HG03469 (cell line): Measurements from ENCODE around the gene NEMP1.

Source experiments
- ATAC-seq: cut with Tn5 transposase; IDR thresholded peaks from one replicate; pipeline ENCODE4 v1.9.1; 2021; ENCODE audit warnings: mild to moderate bottlenecking, moderate library complexity, moderate number of reproducible peaks; ENCODE audit not compliant: unreplicated experiment

NEMP1 gene

DNA sequence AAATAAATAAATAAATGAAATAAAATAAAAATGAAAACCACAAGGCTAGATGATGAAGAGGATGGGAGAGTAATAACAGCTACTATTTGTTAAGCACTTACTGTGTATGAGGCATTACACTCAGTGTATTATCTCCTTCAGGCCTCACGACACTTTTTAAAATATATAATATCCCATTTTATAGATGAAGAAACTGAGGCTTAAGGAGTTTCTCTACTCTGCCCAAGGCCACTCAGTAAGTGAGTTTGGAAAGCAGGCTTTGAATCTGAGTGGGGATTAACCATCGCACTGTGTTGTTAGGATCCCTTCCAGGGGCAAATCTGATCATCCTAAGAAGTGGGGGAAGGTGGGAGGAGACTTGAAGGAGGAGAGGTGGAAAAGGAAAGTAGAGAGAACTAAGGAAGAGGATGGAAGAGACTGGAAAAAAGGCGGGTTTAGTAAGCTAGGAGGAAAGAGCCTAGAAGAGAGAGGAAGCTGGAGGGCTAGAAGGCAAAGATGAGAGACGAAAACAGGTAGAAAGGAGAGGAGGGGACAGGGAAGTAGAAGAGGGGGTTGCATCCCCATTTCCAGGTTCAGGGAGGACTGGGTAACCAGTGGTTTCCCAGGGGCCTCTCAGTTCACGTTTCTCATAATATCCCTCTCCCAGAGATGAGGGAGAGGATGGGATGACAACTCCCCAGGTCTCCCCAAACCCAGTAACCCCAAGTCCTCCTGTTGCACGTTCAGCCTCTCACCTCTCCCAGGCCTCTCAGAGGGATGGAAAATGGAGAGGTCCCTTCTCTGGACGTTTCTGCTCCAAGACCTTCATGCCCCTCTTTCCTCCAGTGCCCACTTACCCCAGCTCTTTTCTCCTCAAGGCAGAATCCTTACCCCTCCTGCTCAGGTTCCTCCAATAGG is 30.9 kb upstream of the NEMP1 start:
- no peak for ATAC-seq

DNA sequence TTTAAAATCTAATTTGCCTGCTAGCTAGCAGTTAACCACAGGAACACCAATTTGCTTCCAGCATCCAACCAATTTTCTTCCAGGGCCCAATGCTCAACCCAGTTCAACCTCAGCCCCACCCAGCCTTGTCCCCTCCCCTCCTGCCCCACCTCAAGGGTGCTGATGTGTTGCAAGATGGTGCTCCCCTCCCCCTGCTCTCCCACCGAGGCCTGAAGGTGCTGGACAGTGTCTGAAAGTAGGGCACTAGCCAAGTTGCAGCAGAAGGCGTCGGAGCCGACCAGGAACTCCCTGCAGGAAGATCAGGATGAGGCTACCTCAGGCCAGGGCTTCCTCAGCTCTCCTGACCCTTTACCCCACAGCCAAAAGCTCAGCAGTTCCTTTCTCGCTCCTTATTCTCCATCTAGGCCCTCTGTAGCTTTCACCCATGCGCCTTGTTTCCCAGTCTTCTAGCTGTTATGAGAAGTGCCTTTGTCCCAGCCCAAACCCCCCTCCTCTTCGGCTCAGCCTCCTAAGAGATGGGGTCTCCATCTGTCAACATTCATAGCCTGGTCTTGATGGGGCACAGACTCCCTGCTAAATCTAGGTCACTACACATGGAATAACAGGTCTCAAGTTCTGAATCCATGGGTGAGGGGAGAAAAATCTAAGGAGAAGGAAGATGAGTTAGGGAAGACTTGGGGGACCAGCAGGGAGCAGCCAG is 29.0 kb upstream of the NEMP1 start:
- no peak for ATAC-seq

DNA sequence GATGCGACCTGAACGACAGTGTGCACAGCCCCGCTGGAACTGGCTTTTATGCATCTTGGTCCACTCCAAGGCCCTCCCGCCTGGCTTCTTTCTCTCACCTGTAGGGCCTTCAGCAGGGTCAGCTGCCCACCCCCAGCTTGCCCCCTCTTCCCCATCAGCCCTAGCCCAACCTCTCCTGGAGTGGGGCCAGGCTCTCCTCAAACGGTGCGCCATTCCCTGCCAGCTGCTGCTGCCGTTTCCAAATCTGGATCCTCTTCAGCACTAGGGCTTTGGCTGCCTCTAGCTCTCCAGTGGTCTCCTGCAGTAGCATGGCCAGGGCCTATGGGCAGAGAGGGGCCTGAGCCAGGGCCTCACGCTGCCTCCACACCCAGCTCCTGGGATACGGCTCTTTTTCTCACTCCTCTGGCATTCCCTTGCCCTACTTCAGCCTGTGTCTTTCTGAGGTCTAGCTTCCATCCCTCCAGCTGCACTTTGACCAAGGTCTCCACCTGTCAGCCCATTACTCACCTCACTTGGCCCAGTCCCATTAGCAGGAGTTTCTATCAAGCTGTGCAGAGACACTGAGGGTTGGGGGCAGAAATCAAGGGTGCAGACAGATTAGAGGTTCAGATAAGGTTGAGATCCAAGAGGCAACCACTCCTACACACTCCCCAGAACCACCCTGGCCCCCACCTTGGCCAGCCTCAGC is 27.6 kb upstream of the NEMP1 start:
- ATAC-seq: no peak

DNA sequence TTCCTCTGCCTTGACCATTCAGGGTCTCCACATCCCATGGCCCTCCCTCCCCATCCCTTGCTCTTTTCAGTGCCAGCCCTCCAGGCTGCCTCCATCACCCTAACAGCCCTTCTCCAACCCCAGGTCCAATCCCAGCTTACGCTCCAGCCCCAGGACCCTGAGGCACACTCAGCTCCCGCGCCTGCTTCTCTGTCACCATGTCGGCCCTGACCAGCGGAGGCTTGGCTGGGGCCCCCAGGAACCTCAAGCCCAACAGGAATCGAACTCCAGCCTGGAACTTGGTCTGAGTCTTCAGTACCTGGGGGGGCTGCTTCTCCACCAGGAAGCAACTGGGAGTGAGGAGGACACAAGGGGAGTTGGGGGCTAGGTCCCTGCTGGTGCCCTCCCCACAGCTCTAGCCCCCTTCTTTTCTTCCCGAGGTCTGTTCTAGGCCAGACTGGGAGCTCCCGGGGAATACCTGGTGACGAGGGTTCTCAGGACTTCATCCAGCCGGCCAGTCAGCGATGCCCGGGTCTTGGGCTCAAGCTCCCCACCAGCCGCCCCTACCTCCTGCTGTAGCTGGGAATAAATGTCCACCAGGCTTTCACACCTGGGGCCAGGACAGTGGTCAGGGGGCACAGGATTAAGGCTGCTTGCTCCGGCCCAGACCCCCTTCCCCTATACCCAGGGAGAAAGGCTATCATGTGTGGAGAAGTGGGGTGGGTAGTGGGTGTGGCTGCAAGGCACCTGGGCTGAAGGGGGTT is 26.6 kb upstream of the NEMP1 start:
- ATAC-seq: no peak

DNA sequence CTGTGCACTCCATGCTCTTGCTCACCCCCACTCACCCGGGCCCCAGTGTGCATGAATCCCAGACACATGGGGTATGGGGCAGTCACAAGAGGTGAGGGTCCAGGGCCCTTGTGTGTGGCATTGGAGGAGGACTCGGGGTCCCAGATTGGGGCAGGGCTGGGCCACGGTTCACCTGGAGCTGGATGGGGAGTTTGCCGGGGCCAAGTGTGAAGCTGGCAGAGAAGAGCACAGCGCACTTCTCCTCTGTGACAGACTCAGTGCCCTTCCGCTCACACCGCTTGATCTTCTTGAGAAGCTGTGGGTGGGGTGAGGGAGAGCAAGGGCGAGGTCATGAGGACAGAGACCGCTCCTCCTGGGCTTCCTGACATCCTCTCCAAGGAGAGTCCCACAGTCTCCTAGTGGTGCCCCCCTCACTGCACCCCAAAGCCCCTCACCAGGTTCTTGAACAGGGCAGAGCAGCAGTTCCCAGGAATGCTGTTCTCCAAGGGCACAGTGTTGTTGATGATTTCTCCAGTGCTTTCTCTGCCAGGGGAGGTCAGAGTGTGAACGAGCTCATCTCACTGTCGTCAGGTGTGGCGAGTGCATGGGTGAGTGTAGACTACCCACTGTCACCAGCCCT is 25.8 kb upstream of the NEMP1 start:
- no peak for ATAC-seq

DNA sequence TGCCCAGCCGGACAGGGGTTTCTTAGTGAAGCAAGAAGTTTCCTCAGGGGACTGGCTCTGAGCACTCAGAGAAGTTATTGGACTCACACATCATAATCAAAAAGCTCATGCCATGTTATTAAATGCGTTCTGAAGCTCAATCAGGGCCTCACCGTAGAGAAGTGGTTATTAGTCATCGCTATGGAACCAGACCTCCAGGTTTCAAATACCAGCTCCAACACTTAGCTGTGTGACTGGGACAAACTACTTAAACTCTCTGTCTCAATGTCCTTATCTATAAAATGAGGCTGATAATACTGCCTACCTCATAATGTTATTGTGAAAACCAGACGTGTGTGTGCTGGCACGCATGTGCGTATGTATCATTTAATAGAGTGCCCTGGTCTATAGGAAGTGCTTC is 25.3 kb upstream of the NEMP1 start:
- ATAC-seq: no peak

DNA sequence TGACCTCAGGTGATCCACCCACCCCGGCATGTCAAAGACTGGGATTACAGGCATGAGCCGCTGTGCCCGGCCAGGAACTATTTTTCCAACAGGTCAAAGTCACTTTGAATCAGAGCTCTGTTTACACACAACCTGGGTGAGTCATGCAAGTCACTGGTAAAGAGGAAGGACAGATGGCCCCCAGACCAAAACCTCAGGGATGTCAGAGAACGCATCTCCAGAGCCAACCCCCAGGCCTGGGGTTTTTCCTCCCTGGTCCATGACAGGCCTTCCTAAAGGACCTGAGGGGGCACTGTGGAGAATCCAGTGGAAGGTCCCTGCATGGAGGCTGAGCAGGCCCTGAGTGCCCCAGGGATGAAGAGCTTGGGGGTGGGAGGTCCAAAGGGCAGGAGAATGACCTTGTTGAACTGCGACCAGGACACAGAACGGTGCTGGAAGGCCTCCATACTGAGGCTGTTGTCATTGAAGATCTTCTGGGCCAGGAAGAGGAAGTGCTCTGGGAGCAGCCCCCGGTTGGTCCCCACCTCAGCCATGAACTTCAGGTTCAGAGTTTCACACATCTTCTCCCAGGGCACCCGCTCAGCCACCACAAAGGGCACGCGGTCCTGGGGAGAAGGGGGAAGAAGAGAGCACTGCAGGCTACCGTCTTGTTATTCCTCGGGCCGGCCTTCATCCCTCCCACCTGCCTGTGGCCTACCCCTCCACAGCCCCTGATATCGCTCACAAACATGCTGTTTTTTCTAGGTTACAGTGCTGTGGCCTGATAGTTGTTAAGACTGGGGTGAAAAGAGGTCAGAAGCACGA is 23.5 kb upstream of the NEMP1 start:
- no peak for ATAC-seq

DNA sequence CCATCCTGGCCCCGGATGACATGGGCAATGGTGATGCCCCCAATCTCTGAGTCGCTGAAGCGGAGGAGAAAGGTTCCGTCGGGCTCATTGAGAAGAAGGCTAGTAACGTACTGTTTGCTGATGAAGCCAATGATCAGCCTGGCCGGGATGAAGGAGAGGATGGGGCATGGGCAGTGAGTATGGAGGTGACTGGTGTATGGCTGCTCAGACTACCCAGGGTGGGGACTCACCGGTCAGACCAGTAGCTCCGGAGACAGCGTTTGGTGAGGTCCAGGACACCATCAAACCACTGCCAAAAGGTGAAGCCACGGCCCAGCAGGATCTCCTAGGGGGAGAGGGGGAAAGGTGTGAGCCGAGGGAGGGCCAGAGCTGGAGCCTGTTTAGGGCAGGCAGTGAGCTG is 21.2 kb upstream of the NEMP1 start:
- no peak for ATAC-seq

DNA sequence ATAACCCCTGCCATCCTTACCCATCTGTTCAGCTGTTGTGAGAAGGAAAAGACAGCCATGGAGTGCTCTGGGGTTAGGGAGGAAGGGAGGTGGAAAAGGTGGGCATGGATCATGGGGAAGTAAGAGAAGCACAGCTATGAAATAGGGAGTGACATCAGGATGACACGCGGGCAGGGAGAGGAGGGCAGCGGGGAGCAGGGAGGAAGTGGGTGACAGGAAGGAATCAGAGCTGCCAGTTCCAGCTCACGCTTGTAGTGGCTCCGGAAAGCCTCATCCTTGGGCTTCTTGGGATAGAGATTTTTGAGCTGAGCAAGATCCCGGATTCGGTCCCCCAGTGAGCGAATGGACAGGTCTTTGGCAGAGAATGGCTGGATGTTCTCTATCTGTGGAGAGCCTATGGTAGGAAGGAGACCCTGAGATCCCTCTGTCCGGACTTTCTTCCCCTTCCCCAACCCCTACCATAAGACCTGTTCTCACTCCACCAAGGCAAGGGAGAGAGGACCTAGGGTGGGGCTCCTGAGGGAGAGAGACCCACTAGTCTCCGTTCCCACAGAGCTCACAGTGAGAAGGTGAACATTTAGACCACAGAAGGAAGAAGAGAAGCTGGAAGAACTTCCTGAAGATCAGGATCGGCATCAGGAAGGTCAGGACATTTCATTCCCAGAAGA is 20.6 kb upstream of the NEMP1 start:
- no peak for ATAC-seq

DNA sequence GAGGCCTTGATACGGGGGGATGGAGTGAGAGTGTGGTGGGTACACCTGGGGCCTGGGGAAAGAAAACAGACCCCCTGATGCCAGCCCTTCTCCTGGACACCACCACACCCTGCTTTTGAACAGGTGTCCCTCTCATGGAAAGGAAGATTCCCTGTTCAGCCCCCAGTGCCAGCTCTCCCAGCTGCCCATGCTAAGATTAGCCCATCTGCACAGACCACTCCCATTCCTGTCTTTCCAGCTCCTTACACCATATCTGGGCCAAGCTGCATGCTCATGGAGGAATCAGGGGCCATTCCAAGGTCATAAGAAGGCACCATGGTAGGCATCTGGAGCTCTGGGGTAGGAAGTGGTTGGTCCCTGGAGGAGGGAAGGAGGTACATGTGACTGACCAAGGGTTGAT is 20.0 kb upstream of the NEMP1 start:
- ATAC-seq: no peak

DNA sequence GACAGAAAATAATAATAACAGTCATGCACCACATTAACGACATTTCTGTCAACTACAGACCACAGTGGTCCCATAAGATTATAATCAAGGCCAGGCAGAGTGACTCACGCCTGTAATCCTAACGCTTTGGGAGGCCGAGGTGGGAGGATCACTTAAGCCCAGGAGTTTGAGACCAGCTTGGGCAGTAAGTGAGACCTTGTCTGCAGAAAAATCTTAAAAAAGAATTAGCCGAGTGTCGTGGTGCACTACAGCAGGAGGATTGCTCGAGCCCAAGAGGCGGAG is 18.9 kb upstream of the NEMP1 start:
- ATAC-seq: no peak

DNA sequence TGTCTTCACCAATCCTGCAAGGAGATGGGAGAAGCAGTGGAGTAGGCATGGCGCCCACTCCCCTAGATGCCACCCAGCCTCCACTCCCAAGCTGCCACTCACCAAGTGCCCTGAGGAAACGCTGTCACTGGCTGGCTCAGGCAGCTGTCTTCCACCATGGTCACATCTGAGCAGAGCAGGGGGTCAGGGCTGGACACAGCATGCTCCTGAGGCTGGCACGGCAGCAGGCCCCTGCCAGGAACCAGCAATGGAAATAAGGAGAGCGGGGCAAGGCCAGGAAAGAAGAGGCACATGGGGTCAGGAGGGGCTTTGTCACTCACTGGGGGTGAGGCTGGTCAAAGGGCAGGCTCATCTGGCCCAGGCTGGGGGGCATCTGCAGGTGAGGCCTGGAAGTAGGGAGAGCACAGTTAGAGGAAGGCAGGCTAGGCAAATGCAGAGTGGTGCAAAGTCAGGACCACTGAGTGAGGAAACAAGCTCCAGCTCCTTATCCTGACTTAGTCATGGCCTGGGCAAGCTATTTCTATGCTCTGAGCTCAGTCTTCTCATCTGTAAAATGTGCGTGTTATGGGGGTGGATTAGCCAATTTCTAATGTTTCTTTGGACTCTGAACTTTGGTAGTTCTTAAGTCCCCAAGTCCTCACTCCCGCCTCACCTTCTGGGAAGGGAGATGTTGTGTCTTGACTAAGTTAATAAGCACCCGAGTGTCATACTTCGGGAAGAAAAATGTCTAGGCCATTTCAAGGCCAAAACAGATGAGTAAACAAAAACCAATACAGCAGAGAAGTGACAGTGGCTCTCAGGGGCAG is 18.4 kb upstream of the NEMP1 start:
- ATAC-seq: no peak

DNA sequence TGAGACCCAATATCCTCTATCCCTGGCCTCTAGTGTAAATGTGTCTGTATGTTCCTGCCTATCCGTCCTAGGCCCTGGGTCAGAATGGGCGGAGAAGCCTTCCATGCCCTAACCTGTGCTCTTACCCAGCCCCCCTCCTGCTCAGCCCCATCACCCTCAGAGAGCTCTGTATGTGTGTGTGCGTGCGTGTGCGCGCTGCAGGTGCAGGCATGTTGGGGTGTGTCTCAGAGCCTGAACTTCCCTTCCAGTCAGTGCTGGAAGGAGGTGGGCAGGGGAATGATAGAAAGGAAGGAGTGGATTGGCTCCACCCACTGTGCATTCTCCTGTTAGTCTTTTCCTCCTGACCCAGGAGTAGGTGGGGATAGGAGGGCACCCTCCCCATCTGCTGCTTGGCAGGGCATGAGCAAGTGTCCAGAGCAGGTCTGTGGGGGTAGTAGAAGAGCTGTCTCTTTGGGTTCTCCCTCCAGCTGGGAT is 17.5 kb upstream of the NEMP1 start:
- ATAC-seq: no peak

DNA sequence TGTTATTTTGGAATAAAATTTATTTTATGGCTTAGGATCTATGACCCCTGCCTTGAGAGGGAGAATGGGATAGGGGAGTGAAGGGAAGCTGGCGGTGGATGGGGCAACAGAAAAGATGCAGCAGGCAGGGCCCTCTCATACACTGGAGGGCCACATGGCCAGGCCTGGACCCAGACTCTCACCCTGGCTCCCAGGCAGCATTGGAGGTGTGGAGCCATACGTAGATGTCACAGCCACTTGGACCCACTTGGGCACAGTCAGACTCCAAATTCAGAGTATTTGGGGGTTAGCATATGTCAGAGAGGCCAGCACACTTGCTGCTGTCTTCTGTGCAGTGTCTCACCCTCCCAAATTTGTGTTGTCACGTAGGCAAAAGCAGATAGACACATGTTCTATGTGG is 16.8 kb upstream of the NEMP1 start:
- no peak for ATAC-seq

DNA sequence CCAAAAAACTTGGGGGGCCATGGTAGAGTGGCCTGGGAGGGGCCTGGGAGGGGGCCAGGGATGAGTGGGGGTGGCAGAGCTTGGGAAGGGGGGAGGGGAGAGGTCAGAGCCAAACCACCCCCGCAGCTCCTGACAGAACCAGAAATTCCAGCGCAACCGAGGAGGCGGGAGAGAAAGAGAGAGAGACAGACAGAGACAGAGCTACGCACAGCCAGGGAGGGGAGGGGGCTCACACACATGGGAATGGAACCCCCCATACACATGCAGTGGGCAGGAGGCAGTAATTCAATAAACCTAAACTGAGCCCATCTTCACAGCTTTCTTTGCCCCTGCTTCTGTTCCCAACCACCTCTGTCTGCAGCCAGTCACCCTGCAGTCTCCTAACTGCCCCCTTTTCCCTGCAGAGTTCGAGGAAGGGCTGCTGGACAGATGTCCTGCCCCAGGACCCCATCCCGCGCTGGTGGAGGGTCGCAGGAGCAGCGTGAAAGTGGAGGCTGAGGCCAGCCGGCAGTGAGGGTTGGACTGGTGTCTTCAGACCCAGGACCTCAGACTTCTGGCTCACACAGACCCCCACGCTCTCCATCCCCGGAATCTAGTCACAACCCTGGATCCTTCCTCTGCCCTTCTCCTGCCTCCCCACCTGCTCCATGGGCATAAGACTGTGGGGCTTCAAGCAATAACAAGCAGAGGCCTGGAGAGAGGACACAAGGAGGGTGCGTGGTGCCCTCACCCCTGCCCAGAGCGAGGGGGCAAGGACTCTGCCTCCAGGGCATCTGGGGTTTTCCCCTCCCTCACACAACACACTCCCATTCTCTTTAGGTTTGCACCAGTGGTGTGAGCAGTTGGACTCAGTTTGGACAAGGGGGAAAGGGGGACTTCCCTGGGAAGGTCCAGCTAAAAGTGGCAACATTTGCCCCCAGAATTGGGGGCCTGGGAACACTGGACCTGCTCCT is 15.9 kb upstream of the NEMP1 start:
- ATAC-seq: no peak

DNA sequence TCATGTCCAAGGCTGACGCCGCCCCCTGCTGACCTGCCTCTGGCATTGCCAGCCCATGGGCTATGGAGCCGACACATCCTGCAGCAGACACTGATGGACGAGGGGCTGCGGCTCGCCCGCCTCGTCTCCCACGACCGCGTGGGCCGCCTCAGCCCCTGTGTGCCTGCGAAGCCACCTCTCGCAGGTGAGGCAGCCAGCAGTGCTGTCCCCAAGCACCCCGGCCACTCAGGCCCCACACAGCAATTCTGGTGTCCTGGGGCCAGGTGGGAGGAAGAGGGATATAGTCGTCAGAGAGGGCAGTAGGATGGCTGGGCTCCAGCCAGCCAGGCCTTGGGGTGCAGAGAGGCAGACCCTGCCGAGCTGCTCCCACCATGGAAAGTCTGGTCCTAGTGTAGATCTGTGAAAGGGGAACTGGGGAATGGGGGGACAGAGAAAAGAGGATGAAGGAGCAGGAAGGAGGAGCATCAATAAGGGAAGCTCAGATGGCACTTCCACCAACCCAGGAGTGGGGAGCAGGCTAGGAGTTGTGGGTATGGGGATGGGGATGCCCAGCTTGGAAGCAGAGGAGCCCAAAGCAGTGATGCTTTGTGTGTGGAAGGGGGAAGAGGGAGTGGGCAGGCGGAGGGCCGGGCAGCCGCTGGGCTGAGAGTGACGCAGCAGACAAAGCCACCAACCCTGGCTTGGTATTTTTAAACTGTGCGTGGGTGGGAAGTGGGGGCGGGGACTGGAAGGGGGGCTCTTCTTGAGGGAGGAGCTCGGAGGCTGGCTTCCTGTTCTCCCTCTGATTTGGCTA is 15.0 kb upstream of the NEMP1 start:
- no peak for ATAC-seq
